Left ventricle myocardium superior (tissue), 1 donor: ENCODE measurements around the gene H3-3A. TPM values are rescaled to one million over a fixed set of nuclear protein-coding genes. Genes with fewer than 3 reads are reported as not detected.
"Not testable (repeated sequence)": the region's sequence is repeated elsewhere in the genome, so short reads cannot be mapped to it uniquely, and the experiment has no call there.

Source experiments
- ATAC-seq: fragments of 200-7000 bp; cut with Tn5 transposase; one replicate; pipeline ENCODE4 v1.9.1; 2020; ENCODE audit warnings: mild to moderate bottlenecking, moderate library complexity
- DNase-seq: peaks from one replicate; pipeline ENCODE4 v3.0.0-alpha.2; 2020
- intact Hi-C: fragments of 100-400 bp; cut with micrococcal nuclease; formaldehyde crosslinking; loops from one replicate; pipeline ENCODE4 v1.11.0; 2022
- total RNA-seq: library from RNA; stranded (reverse); fragmentation: NEBNext Ultra II Directional; extraction: Animal tissue kit (Norgen Biotek cat#: 25700); gene quantifications from one replicate; pipeline ENCODE4 v1.2.1, GENCODE V29; 2021
- donor health status: DM: no; HTN: yes; CAD: no; lungs with severe emphysema.

H3-3A gene
- total RNA-seq, 1 donor from 2014 or later = 345 TPM

- intact Hi-C loops = no loop called here
- no peak for ATAC-seq
Measured at GRCh38 chr1:226078374-226078773, 15.9 kb downstream of the H3-3A start.

GRCh38 chr1:226082587-226082917 is 20.0 kb downstream of the H3-3A start:
- intact Hi-C loops = no loop called here
- ATAC-seq (no peak), DNase-seq (no peak)

More at GRCh38 chr1:226078374-226078773, 15.9 kb downstream of the H3-3A start:
- DNase-seq = no peak

GRCh38 chr1:226082959-226083301 is 20.4 kb downstream of the H3-3A start:
- peak; percentile 80 for ATAC-seq
- DNase-seq = peak; percentile 81
- intact Hi-C loops = no loop called here

- ATAC-seq (peak; percentile 99), DNase-seq (peak; percentile 95)
- intact Hi-C loops = no loop called here
Measured at GRCh38 chr1:226083302-226084101, 21.0 kb downstream of the H3-3A start.

GRCh38 chr1:226085675-226086285 is 23.3 kb downstream of the H3-3A start:
- DNase-seq = no peak
- no peak for ATAC-seq
- intact Hi-C loops = no loop called here

GRCh38 chr1:226086776-226087175 is 24.3 kb downstream of the H3-3A start:
- intact Hi-C loops = no loop called here
- no peak for DNase-seq
- ATAC-seq = no peak

- intact Hi-C loops = no loop called here
- no peak for ATAC-seq
- DNase-seq = no peak
Measured at GRCh38 chr1:226091461-226091860, 28.9 kb downstream of the H3-3A start.

GRCh38 chr1:226092048-226092820 is 29.7 kb downstream of the H3-3A start:
- ATAC-seq, intact Hi-C loops, DNase-seq: not testable (repeated sequence)

- intact Hi-C loops = no loop called here
- DNase-seq (no peak), ATAC-seq (no peak)
Measured at GRCh38 chr1:226092965-226093364, 30.4 kb downstream of the H3-3A start.

GRCh38 chr1:226093621-226094020 is 31.1 kb downstream of the H3-3A start:
- intact Hi-C loops = no loop called here
- ATAC-seq (no peak), DNase-seq (no peak)

- ATAC-seq (no peak), DNase-seq (no peak)
- intact Hi-C loops = no loop called here
Measured at GRCh38 chr1:226094451-226094850, 31.9 kb downstream of the H3-3A start.

GRCh38 chr1:226095286-226095685 is 32.8 kb downstream of the H3-3A start:
- intact Hi-C loops = no loop called here
- ATAC-seq (no peak), DNase-seq (no peak)

- DNase-seq (no peak), ATAC-seq (no peak)
- intact Hi-C loops = no loop called here
Measured at GRCh38 chr1:226097866-226098625, 35.5 kb downstream of the H3-3A start.

GRCh38 chr1:226098870-226099835 is 36.6 kb downstream of the H3-3A start:
- ATAC-seq = no peak
- intact Hi-C loops = no loop called here
- DNase-seq = no peak

GRCh38 chr1:226100436-226101391 is 38.2 kb downstream of the H3-3A start:
- DNase-seq (peak; percentile 49), ATAC-seq (peak; percentile 69)
- intact Hi-C loops = no loop called here

- no peak for ATAC-seq
- DNase-seq = no peak
- intact Hi-C loops = no loop called here
Measured at GRCh38 chr1:226104671-226105121, 42.2 kb downstream of the H3-3A start.
